NT2/D1 (cell line): ENCODE results near the gene CARD16.
"Not testable (repeated sequence)": the region's sequence is repeated elsewhere in the genome, so short reads cannot be mapped to it uniquely, and the experiment has no call there.

Source experiments
- DNase-seq: peaks from one replicate; pipeline ENCODE4 v3.0.0-alpha.2; 2011; ENCODE audit warnings: low read depth, low spot score
- H3K27me3 ChIP-seq: 2 replicates; pipeline ENCODE4 v1.6.0; 2011; ENCODE audit warnings: mild to moderate bottlenecking; ENCODE audit not compliant: insufficient read length, insufficient read depth
- H3K36me3 ChIP-seq: 2 replicates; pipeline ENCODE4 v1.6.1; 2011; ENCODE audit warnings: mild to moderate bottlenecking, low read length, mixed read lengths; ENCODE audit not compliant: insufficient read depth, insufficient read length
- H3K4me1 ChIP-seq: 2 replicates; pipeline ENCODE4 v1.5.1; 2011; ENCODE audit not compliant: insufficient read depth, insufficient read length
- H3K4me3 ChIP-seq: 2 replicates; pipeline ENCODE4 v1.5.1; 2011; ENCODE audit warnings: low read depth; ENCODE audit not compliant: insufficient read length
- H3K9ac ChIP-seq: 2 replicates; pipeline ENCODE4 v1.6.0; 2011; ENCODE audit warnings: low read depth; ENCODE audit not compliant: insufficient read length
- H3K9me3 ChIP-seq: 2 replicates; pipeline ENCODE4 v1.5.1; 2011; ENCODE audit warnings: mild to moderate bottlenecking, low read length; ENCODE audit not compliant: insufficient read depth
- SUZ12 ChIP-seq: IDR thresholded peaks from 2 replicates; pipeline ENCODE4 v1.6.1; 2011; ENCODE audit not compliant: insufficient read length, insufficient read depth; ENCODE audit errors: extremely low read depth
- YY1 ChIP-seq: IDR thresholded peaks from 2 replicates; pipeline ENCODE4 v1.6.1; 2011; ENCODE audit not compliant: insufficient read length, insufficient read depth
- ZNF274 ChIP-seq: IDR thresholded peaks from 2 replicates; pipeline ENCODE4 v1.6.1; 2011; ENCODE audit warnings: mild to moderate bottlenecking, low read depth, low read length

Gene CARD16

GRCh38 chr11:105074166-105074530 lies 29.0 kb upstream of the CARD16 start:
- Histone ChIP-seq H3K9me3 (no peaks in the 10 kb centered on the region), H3K9ac (no peak overlapping the region), H3K27me3 (no peaks in the 10 kb centered on the region), H3K4me1 (no peaks in the 10 kb centered on the region), H3K36me3 (no peaks in the 10 kb centered on the region), H3K4me3 (no peak overlapping the region)
- no peak for TF ChIP-seq SUZ12
- TF ChIP-seq ZNF274 = no peak
- no peak for TF ChIP-seq YY1
- no peak for DNase-seq

- no peak overlapping the region for H3K9ac ChIP-seq
These were observed 28.5 kb upstream of the CARD16 start for GRCh38 chr11:105073456-105074165.

GRCh38 chr11:105072080-105072479 lies 26.9 kb upstream of the CARD16 start:
- not testable (repeated sequence) for H3K27me3 ChIP-seq, H3K4me1 ChIP-seq, H3K9me3 ChIP-seq, DNase-seq, H3K36me3 ChIP-seq, H3K4me3 ChIP-seq, H3K9ac ChIP-seq

More at GRCh38 chr11:105073456-105074165, 28.5 kb upstream of the CARD16 start:
- Histone ChIP-seq H3K4me1 (no peaks in the 10 kb centered on the region), H3K9me3 (no peaks in the 10 kb centered on the region), H3K4me3 (no peak overlapping the region), H3K27me3 (no peaks in the 10 kb centered on the region), H3K36me3 (no peaks in the 10 kb centered on the region)
- TF ChIP-seq SUZ12 (no peak), YY1 (no peak), ZNF274 (no peak)
- DNase-seq = no peak

- Histone ChIP-seq H3K4me3 (no peak overlapping the region), H3K36me3 (no peaks in the 10 kb centered on the region), H3K9ac (no peak overlapping the region), H3K27me3 (no peaks in the 10 kb centered on the region), H3K9me3 (no peaks in the 10 kb centered on the region), H3K4me1 (no peaks in the 10 kb centered on the region)
- no peak for DNase-seq
- TF ChIP-seq SUZ12 = no peak
- TF ChIP-seq YY1 = no peak
- no peak for TF ChIP-seq ZNF274
These were observed 26.1 kb upstream of the CARD16 start for GRCh38 chr11:105071089-105071732.

- no peak overlapping the region for H3K9ac ChIP-seq
- H3K36me3 ChIP-seq = no peaks in the 10 kb centered on the region
- no peak for DNase-seq
- H3K9me3 ChIP-seq = no peaks in the 10 kb centered on the region
- no peak overlapping the region for H3K4me3 ChIP-seq
- no peak for TF ChIP-seq YY1
- TF ChIP-seq SUZ12 = no peak
- TF ChIP-seq ZNF274 = no peak
- no peaks in the 10 kb centered on the region for H3K27me3 ChIP-seq
- H3K4me1 ChIP-seq = no peaks in the 10 kb centered on the region
These were observed 25.2 kb upstream of the CARD16 start for GRCh38 chr11:105070306-105070705.

- H3K9ac ChIP-seq, DNase-seq, H3K4me3 ChIP-seq, H3K9me3 ChIP-seq, H3K36me3 ChIP-seq, H3K4me1 ChIP-seq, H3K27me3 ChIP-seq: not testable (repeated sequence)
These were observed 24.6 kb upstream of the CARD16 start for GRCh38 chr11:105069749-105070148.

GRCh38 chr11:105063245-105063941 lies 18.3 kb upstream of the CARD16 start:
- not testable (repeated sequence) for H3K36me3 ChIP-seq, H3K27me3 ChIP-seq, DNase-seq, H3K9me3 ChIP-seq, H3K9ac ChIP-seq, H3K4me3 ChIP-seq, H3K4me1 ChIP-seq

GRCh38 chr11:105057432-105057831 lies 12.3 kb upstream of the CARD16 start:
- Histone ChIP-seq H3K4me1 (no peaks in the 10 kb centered on the region), H3K36me3 (no peaks in the 10 kb centered on the region), H3K4me3 (no peak overlapping the region), H3K9me3 (no peaks in the 10 kb centered on the region), H3K27me3 (no peaks in the 10 kb centered on the region), H3K9ac (no peak overlapping the region)
- TF ChIP-seq SUZ12 (no peak), ZNF274 (no peak), YY1 (no peak)
- no peak for DNase-seq
